HepG2 (cell line): ENCODE results near the gene SH2D3A. TPM values are rescaled to one million over a fixed set of nuclear protein-coding genes. Genes with fewer than 3 reads are reported as not detected.

Source experiments
- CBFB ChIP-seq: sonication (generic); formaldehyde crosslinking; IDR thresholded peaks from 2 replicates; pipeline ENCODE4 v1.4.0; 2020; ENCODE audit warnings: missing genetic modification reagents
- CCAR2 ChIP-seq: fragments of 200-400 bp; formaldehyde crosslinking; optimal IDR thresholded peaks from 2 replicates; pipeline ENCODE3; 2018; ENCODE audit warnings: low read depth, mild to moderate bottlenecking, low read length, moderate library complexity
- CCDC6 ChIP-seq: sonication (generic); formaldehyde crosslinking; IDR thresholded peaks from 2 replicates; pipeline ENCODE4 v1.8.1; 2022; ENCODE audit warnings: mild to moderate bottlenecking, missing genetic modification reagents, moderate library complexity
- EEA1 ChIP-seq: sonication (generic); formaldehyde crosslinking; IDR thresholded peaks from 2 replicates; pipeline ENCODE4 v1.5.1; 2020; ENCODE audit warnings: mild to moderate bottlenecking, missing genetic modification reagents, borderline replicate concordance
- HDAC1 ChIP-seq: sonication (generic); formaldehyde crosslinking; IDR thresholded peaks from 2 replicates; pipeline ENCODE4 v1.5.1; 2020; ENCODE audit warnings: mild to moderate bottlenecking, missing genetic modification reagents
- HIVEP1 ChIP-seq: sonication (generic); formaldehyde crosslinking; IDR thresholded peaks from 2 replicates; pipeline ENCODE4 v1.4.0; 2020; ENCODE audit warnings: mild to moderate bottlenecking, missing genetic modification reagents
- HNRNPK ChIP-seq: fragments of 200-400 bp; formaldehyde crosslinking; IDR thresholded peaks from 2 replicates; pipeline ENCODE4 v1.6.1; 2018; ENCODE audit warnings: low read length, low read depth, moderate library complexity, mild to moderate bottlenecking; ENCODE audit not compliant: poor library complexity, severe bottlenecking
- MTF1 ChIP-seq: sonication (generic); formaldehyde crosslinking; IDR thresholded peaks from 2 replicates; pipeline ENCODE4 v1.5.0; 2020; ENCODE audit warnings: missing genetic modification reagents
- PAF1 ChIP-seq: IDR thresholded peaks from 2 replicates; pipeline ENCODE4 v1.6.1; 2016; ENCODE audit warnings: missing genetic modification reagents, missing compliant biosample characterization
- SALL2 ChIP-seq: sonication (generic); formaldehyde crosslinking; IDR thresholded peaks from 2 replicates; pipeline ENCODE4 v1.8.1; 2023; ENCODE audit warnings: mild to moderate bottlenecking, missing genetic modification reagents, inconsistent platforms
- TCF7L2 ChIP-seq: IDR thresholded peaks from 2 replicates; pipeline ENCODE4 v1.6.1; 2011; ENCODE audit warnings: mild to moderate bottlenecking, low read depth, low read length, moderate library complexity
- ZNF251 ChIP-seq: sonication (generic); formaldehyde crosslinking; IDR thresholded peaks from 2 replicates; pipeline ENCODE4 v1.9.0; 2021; ENCODE audit warnings: mild to moderate bottlenecking, missing genetic modification reagents
- ZNF263 ChIP-seq: sonication (generic); formaldehyde crosslinking; IDR thresholded peaks from 2 replicates; pipeline ENCODE4 v1.4.0; 2020; ENCODE audit warnings: missing genetic modification reagents
- ZNF605 ChIP-seq: sonication (generic); formaldehyde crosslinking; IDR thresholded peaks from 2 replicates; pipeline ENCODE4 v1.8.0; 2022; ENCODE audit warnings: mild to moderate bottlenecking, missing genetic modification reagents
- ZNF749 ChIP-seq: sonication (generic); formaldehyde crosslinking; IDR thresholded peaks from 2 replicates; pipeline ENCODE4 v1.8.0; 2022; ENCODE audit warnings: mild to moderate bottlenecking, missing genetic modification reagents, moderate library complexity, borderline replicate concordance
- ZNF775 ChIP-seq: sonication (generic); formaldehyde crosslinking; IDR thresholded peaks from 2 replicates; pipeline ENCODE4 v1.4.0; 2020; ENCODE audit warnings: missing genetic modification reagents, mild to moderate bottlenecking, moderate library complexity, borderline replicate concordance
- ZNF839 ChIP-seq: sonication (generic); formaldehyde crosslinking; IDR thresholded peaks from 2 replicates; pipeline ENCODE4 v1.4.0; 2020; ENCODE audit warnings: missing genetic modification reagents, mild to moderate bottlenecking, borderline replicate concordance
- ZSCAN31 ChIP-seq: sonication (generic); formaldehyde crosslinking; IDR thresholded peaks from 2 replicates; pipeline ENCODE4 v1.5.0; 2020; ENCODE audit warnings: low read depth, mild to moderate bottlenecking, missing genetic modification reagents
- polyA plus RNA-seq, 8 experiments: library from polyadenylated mRNA; depleted of rRNA in 3 of 8; stranded (reverse) in 7 of 8; unstranded in 1 of 8; fragments of >200 nt; fragmentation: Illumina TruSeq in 4 of 8; extraction: Trizol in 4 of 8; gene quantifications; 2 replicates each; pipeline versions ENCODE4 v1.2.1 to v1.2.3, GENCODE V29; 2011 to 2016; ENCODE audit warnings: low read depth in 4 of 8, missing spikeins in 1 of 8, mixed read lengths in 1 of 8; ENCODE audit not compliant: insufficient read depth in 1 of 8
- total RNA-seq, 5 experiments: library from RNA; depleted of rRNA; stranded (reverse); fragments of >200 nt; fragmentation: Illumina TruSeq; extraction: Trizol; gene quantifications; 2 replicates each; pipeline ENCODE4 v1.2.3, GENCODE V29; 2016; ENCODE audit warnings: low read depth in 1 of 5
- TF ChIP-seq, protein P1 (sequence below): sonication (generic); formaldehyde crosslinking; IDR thresholded peaks from 2 replicates; pipeline ENCODE4 v1.5.0; 2020; ENCODE audit warnings: missing genetic modification reagents
- TF ChIP-seq, protein P2 (sequence below): sonication (generic); formaldehyde crosslinking; IDR thresholded peaks from 2 replicates; pipeline ENCODE4 v1.9.0; 2021; ENCODE audit warnings: missing genetic modification reagents, borderline replicate concordance
- TF ChIP-seq, protein P3 (sequence below): sonication (generic); formaldehyde crosslinking; IDR thresholded peaks from 2 replicates; pipeline ENCODE4 v1.5.1; 2020; ENCODE audit warnings: missing genetic modification reagents, mild to moderate bottlenecking, borderline replicate concordance
- TF ChIP-seq, protein P4 (sequence below): sonication (generic); formaldehyde crosslinking; IDR thresholded peaks from 2 replicates; pipeline ENCODE4 v1.8.0; 2022; ENCODE audit warnings: mild to moderate bottlenecking, missing genetic modification reagents

Gene SH2D3A
- total and polyA plus RNA-seq, 2 of the 13 experiments (the other 11 are each of a cell fraction or from before 2014, with no cell fraction given) = 1.0 to 2.2 TPM

DNA sequence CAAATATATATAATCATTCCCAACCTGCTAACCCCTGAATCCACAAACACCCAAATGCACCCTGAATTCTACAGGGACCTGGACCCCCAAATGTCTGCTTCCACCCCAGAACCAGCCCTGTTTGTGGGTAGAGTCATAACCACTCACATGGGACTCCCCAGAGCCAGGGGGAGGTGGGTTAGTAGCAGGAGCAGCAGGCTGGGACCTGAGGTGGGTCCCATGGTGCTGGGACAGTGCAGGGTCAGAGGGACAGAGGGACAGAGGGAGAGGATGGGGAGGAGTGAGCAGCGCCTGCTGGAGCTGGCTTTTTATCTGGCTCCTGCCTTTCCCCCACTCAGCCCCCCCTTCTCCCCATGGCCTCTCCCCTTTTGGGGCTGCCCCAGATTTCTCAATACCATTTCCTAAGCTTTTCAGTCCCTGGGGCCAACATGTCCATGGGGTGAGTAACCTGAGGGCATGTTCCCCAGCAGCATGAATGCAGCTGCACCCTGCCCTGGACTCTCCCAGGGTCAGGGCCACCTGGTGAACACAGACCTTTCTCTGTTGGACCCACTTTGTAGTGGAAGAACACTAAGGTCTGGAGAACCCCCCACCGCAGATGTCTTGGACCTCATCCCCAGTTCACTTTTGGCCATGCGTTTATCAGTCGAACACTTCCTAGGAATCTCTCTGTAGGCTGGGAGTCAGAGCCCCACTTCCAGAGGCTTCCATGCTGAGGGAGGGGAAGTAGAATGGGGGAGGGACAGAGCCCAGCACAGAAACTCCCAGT is 46.7 kb downstream of the SH2D3A start, which contains the start of gene C3 (continued):
- TF ChIP-seq, protein P1, sequence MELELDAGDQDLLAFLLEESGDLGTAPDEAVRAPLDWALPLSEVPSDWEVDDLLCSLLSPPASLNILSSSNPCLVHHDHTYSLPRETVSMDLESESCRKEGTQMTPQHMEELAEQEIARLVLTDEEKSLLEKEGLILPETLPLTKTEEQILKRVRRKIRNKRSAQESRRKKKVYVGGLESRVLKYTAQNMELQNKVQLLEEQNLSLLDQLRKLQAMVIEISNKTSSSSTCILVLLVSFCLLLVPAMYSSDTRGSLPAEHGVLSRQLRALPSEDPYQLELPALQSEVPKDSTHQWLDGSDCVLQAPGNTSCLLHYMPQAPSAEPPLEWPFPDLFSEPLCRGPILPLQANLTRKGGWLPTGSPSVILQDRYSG (CRISPR knock-in tag) = no peak
- peak; percentile 97 for TF ChIP-seq HDAC1 (CRISPR knock-in tag)
- no peak for TF ChIP-seq ZNF251
- TF ChIP-seq HIVEP1 (CRISPR knock-in tag) = peak; percentile 99
- TF ChIP-seq ZNF775 (CRISPR knock-in tag) = no peak; the same call in 1 of the 2 replicates
- TF ChIP-seq TCF7L2 = no peak
- no peak for TF ChIP-seq EEA1 (CRISPR knock-in tag)
- TF ChIP-seq HNRNPK = peak; percentile 52
- TF ChIP-seq ZNF749 (CRISPR knock-in tag) = peak; percentile 61; the same call in 1 of the 2 replicates
- TF ChIP-seq, protein P2, sequence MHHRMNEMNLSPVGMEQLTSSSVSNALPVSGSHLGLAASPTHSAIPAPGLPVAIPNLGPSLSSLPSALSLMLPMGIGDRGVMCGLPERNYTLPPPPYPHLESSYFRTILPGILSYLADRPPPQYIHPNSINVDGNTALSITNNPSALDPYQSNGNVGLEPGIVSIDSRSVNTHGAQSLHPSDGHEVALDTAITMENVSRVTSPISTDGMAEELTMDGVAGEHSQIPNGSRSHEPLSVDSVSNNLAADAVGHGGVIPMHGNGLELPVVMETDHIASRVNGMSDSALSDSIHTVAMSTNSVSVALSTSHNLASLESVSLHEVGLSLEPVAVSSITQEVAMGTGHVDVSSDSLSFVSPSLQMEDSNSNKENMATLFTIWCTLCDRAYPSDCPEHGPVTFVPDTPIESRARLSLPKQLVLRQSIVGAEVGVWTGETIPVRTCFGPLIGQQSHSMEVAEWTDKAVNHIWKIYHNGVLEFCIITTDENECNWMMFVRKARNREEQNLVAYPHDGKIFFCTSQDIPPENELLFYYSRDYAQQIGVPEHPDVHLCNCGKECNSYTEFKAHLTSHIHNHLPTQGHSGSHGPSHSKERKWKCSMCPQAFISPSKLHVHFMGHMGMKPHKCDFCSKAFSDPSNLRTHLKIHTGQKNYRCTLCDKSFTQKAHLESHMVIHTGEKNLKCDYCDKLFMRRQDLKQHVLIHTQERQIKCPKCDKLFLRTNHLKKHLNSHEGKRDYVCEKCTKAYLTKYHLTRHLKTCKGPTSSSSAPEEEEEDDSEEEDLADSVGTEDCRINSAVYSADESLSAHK (CRISPR knock-in tag) = no peak
- TF ChIP-seq ZNF605 = peak; percentile 97
- TF ChIP-seq PAF1 (CRISPR knock-in tag) = peak; percentile 94
- peak; percentile 95 for TF ChIP-seq ZNF263 (CRISPR knock-in tag)
- TF ChIP-seq CBFB (CRISPR knock-in tag) = no peak
- no peak; the same call in 1 of the 2 replicates for TF ChIP-seq ZSCAN31 (CRISPR knock-in tag)
- TF ChIP-seq, protein P3, sequence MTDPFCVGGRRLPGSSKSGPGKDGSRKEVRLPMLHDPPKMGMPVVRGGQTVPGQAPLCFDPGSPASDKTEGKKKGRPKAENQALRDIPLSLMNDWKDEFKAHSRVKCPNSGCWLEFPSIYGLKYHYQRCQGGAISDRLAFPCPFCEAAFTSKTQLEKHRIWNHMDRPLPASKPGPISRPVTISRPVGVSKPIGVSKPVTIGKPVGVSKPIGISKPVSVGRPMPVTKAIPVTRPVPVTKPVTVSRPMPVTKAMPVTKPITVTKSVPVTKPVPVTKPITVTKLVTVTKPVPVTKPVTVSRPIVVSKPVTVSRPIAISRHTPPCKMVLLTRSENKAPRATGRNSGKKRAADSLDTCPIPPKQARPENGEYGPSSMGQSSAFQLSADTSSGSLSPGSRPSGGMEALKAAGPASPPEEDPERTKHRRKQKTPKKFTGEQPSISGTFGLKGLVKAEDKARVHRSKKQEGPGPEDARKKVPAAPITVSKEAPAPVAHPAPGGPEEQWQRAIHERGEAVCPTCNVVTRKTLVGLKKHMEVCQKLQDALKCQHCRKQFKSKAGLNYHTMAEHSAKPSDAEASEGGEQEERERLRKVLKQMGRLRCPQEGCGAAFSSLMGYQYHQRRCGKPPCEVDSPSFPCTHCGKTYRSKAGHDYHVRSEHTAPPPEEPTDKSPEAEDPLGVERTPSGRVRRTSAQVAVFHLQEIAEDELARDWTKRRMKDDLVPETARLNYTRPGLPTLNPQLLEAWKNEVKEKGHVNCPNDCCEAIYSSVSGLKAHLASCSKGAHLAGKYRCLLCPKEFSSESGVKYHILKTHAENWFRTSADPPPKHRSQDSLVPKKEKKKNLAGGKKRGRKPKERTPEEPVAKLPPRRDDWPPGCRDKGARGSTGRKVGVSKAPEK (CRISPR knock-in tag) = no peak; the same call in 1 of the 2 replicates
- TF ChIP-seq ZNF839 (CRISPR knock-in tag) = peak; percentile 80; the same call in 1 of the 2 replicates
- TF ChIP-seq MTF1 (CRISPR knock-in tag) = 0 out of 2 replicates have a peak, but pooled peaks have one; percentile 26
- peak; percentile 89; the same call in 1 of the 2 replicates for TF ChIP-seq CCDC6 (CRISPR knock-in tag)
- peak; percentile 84; the same call in 1 of the 2 replicates for TF ChIP-seq SALL2 (CRISPR knock-in tag)
- TF ChIP-seq, protein P4, sequence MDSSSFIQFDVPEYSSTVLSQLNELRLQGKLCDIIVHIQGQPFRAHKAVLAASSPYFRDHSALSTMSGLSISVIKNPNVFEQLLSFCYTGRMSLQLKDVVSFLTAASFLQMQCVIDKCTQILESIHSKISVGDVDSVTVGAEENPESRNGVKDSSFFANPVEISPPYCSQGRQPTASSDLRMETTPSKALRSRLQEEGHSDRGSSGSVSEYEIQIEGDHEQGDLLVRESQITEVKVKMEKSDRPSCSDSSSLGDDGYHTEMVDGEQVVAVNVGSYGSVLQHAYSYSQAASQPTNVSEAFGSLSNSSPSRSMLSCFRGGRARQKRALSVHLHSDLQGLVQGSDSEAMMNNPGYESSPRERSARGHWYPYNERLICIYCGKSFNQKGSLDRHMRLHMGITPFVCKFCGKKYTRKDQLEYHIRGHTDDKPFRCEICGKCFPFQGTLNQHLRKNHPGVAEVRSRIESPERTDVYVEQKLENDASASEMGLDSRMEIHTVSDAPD (CRISPR knock-in tag) = no peak
- TF ChIP-seq CCAR2 = peak; percentile 19
